ENCODE measurements around the gene MED1.

- TF ChIP-seq CTCF (IDR thresholded peaks at IDR 0.05) = no peak
- no peak for TF ChIP-seq POLR2A (IDR thresholded peaks at IDR 0.05)
Measured at GRCh38 chr17:39486242-39486641, 35.2 kb upstream of the MED1 start.
